K562 (cell line): ENCODE data around the gene LMCD1. TPM values are rescaled to one million over a fixed set of nuclear protein-coding genes. Genes with fewer than 3 reads are reported as not detected.

Experiments
- ATAC-seq: fragments of 200-7000 bp; cut with Tn5 transposase; 3 replicates; pipeline ENCODE4 v1.9.1; 2020; ENCODE audit warnings: moderate library complexity
- BruUV-seq: library from RNA; stranded (reverse); fragments of 400-500 nt; replicated peaks from 2 replicates; lab custom pipeline; 2021; lab: Mats Ljungman, UMichigan
- CTCF ChIA-PET: fragments of 300-600 bp; formaldehyde crosslinking; extraction: SDS; loops from one replicate; lab custom pipeline; 2021; ENCODE audit warnings: low intra/inter-chr PET ratio; lab: Yijun Ruan, JAX
- POLR2A ChIA-PET: fragments of 300-600, 350-650 bp; sonication (Branson Sonifier 250); formaldehyde crosslinking; extraction: SDS; loops from one replicate; lab custom pipeline; 2021; ENCODE audit warnings: antibody characterized with exemption, inconsistent platforms; lab: Yijun Ruan, JAX
- DNase-seq, 4 experiments: peaks; one replicate each; pipeline versions ENCODE4 v3.0.0 to v3.0.0-alpha.2; 2011 to 2018; ENCODE audit warnings: low spot score in 3 of 4, mixed read lengths in 3 of 4; ENCODE audit errors: extremely low read depth in 1 of 4
- FAIRE-seq: peaks from 2 replicates; lab custom pipeline; 2011; peaks lifted over from hg19 to GRCh38; lab: Jason Lieb, UNC
- H2AFZ ChIP-seq: 2 replicates; pipeline ENCODE4 v1.6.0; 2011; ENCODE audit warnings: low read depth, low read length, control low read depth, inconsistent platforms
- H3K27ac ChIP-seq: fragments of 200-600 bp; 3 replicates; pipeline ENCODE4 v1.8.0; 2011; ENCODE audit warnings: low read depth, mild to moderate bottlenecking, control low read depth, inconsistent platforms, low read length, moderate library complexity, mixed read lengths; ENCODE audit errors: extremely low read depth
- H3K27me3 ChIP-seq, 2 experiments: fragments of 300-600 bp in 1 of 2; 2 replicates in 1 of 2; 3 replicates in 1 of 2; pipeline versions ENCODE4 v1.6.0 to v1.8.0; 2011; ENCODE audit warnings: inconsistent platforms in 2 of 2, low read length in 2 of 2, mild to moderate bottlenecking in 1 of 2, mixed read lengths in 1 of 2, moderate library complexity in 1 of 2; ENCODE audit not compliant: control insufficient read depth in 2 of 2, insufficient read depth in 2 of 2
- H3K36me3 ChIP-seq: fragments of 300-600 bp; 3 replicates; pipeline ENCODE4 v1.8.0; 2011; ENCODE audit warnings: mild to moderate bottlenecking, low read length, inconsistent platforms; ENCODE audit not compliant: control insufficient read depth, insufficient read depth
- H3K4me1 ChIP-seq, 2 experiments: fragments of 200-600 bp in 1 of 2; replicated peaks in 1 of 2; 2 replicates in 1 of 2; 3 replicates in 1 of 2; pipeline versions ENCODE4 v1.5.1 to v1.8.0; 2011; ENCODE audit warnings: inconsistent platforms in 2 of 2, low read length in 2 of 2, mild to moderate bottlenecking in 1 of 2, mixed read lengths in 1 of 2, moderate library complexity in 1 of 2; ENCODE audit not compliant: control insufficient read depth in 2 of 2, insufficient read depth in 2 of 2
- H3K4me2 ChIP-seq: 2 replicates; pipeline ENCODE4 v1.6.1; 2011; ENCODE audit warnings: low read length, control low read depth, inconsistent platforms, mixed read lengths; ENCODE audit not compliant: insufficient read depth
- H3K4me3 ChIP-seq: fragments of 200-600 bp; sonication (generic), shearing (Covaris generic); 2 replicates; pipeline ENCODE4 v1.5.1; 2016; ENCODE audit warnings: control low read depth, inconsistent platforms
- H3K79me2 ChIP-seq: fragments of 200-600 bp; 3 replicates; pipeline ENCODE4 v1.8.0; 2011; ENCODE audit warnings: low read length, inconsistent platforms; ENCODE audit not compliant: control insufficient read depth, insufficient read depth
- H3K9ac ChIP-seq, 2 experiments: 2 replicates each; pipeline versions ENCODE4 v1.6.0 to v1.6.1; 2011; ENCODE audit warnings: low read depth in 2 of 2, low read length in 2 of 2, control low read depth in 1 of 2, inconsistent platforms in 1 of 2, mild to moderate bottlenecking in 1 of 2, mixed read lengths in 1 of 2; ENCODE audit not compliant: insufficient read depth in 1 of 2
- H3K9me1 ChIP-seq: one replicate; pipeline ENCODE4 v1.6.0; 2011; ENCODE audit warnings: inconsistent platforms, mild to moderate bottlenecking, low read length, moderate library complexity; ENCODE audit not compliant: control insufficient read depth, insufficient read depth
- H3K9me3 ChIP-seq: replicated peaks from 2 replicates; pipeline ENCODE4 v1.5.1; 2011; ENCODE audit warnings: low read depth, low read length, inconsistent platforms; ENCODE audit not compliant: control insufficient read depth, insufficient read depth
- H4K20me1 ChIP-seq: replicated peaks from 2 replicates; pipeline ENCODE4 v1.6.1; 2011; ENCODE audit warnings: low read length, inconsistent platforms, mixed read lengths; ENCODE audit not compliant: control insufficient read depth, insufficient read depth
- GTF2F1 ChIP-seq: IDR thresholded peaks from 2 replicates; pipeline ENCODE4 v1.6.1; 2011; ENCODE audit warnings: low read depth, low read length, improper control_type of control experiment
- PHF21A ChIP-seq: fragments of 450-650 bp; IDR thresholded peaks from 2 replicates; pipeline ENCODE4 v1.6.1; 2017; ENCODE audit warnings: low read depth, borderline replicate concordance
- PHF8 ChIP-seq: fragments of 200-600 bp; sonication (generic); IDR thresholded peaks from 2 replicates; pipeline ENCODE4 v1.6.1; 2012; ENCODE audit warnings: mixed run types, mild to moderate bottlenecking, inconsistent platforms, low read length, moderate library complexity, borderline replicate concordance
- RBM22 ChIP-seq: fragments of 200-400 bp; formaldehyde crosslinking; IDR thresholded peaks from 2 replicates; pipeline ENCODE4 v1.6.1; 2018; ENCODE audit warnings: low read length, low read depth; ENCODE audit not compliant: poor library complexity, severe bottlenecking
- U2AF2 ChIP-seq: fragments of 200-400 bp; formaldehyde crosslinking; optimal IDR thresholded peaks from 2 replicates; pipeline ENCODE3; 2017; ENCODE audit warnings: low read depth, mild to moderate bottlenecking, low read length
- ZNF668 ChIP-seq: fragments of 250-450 bp; sonication (Bioruptor Pico); IDR thresholded peaks from 2 replicates; pipeline ENCODE4 v1.8.0; 2022; ENCODE audit warnings: mild to moderate bottlenecking, inconsistent platforms
- WGBS: fragments of 100-300 bp; shearing (Covaris generic); methylation state at CpG from one replicate; pipeline ENCODE4 v1.1.6; 2016; ENCODE audit warnings: low coverage, mixed read lengths; ENCODE audit not compliant: insufficient coverage; ENCODE audit errors: missing lambda C conversion rate; 5-methylcytosine and 5-hydroxymethylcytosine counted together
- in situ Hi-C: fragments of 300-500 bp; cut with MboI; formaldehyde crosslinking; loops from 4 replicates; pipeline ENCODE4 v1.15.0; 2018; ENCODE audit warnings: inconsistent platforms, mixed read lengths
- intact Hi-C: fragments of 100-400 bp; cut with micrococcal nuclease; formaldehyde crosslinking; loops from 2 replicates; pipeline ENCODE4 v1.14.2; 2022
- polyA plus RNA-seq, 8 experiments: library from polyadenylated mRNA; depleted of rRNA in 4 of 8; stranded (reverse) in 5 of 8; unstranded in 3 of 8; fragments of >200 nt; fragmentation: Nextera tagmentation in 2 of 8; fragmentation: Illumina TruSeq in 1 of 8; extraction: Ambion mirVana in 2 of 8; extraction: Trizol in 1 of 8; gene quantifications; 2 replicates each; pipeline versions ENCODE4 v1.2.1 to v1.2.3, GENCODE V29; 2011 to 2014; ENCODE audit warnings: inconsistent platforms in 1 of 8, missing spikeins in 1 of 8
- total RNA-seq, 7 experiments: library from RNA; depleted of rRNA in 6 of 7; stranded (reverse); fragments of >200 nt in 6 of 7; fragmentation: Illumina TruSeq in 2 of 7; extraction: Trizol in 2 of 7; gene quantifications; 2 replicates each; pipeline versions ENCODE4 v1.2.1 to v1.2.3, GENCODE V29; 2011 to 2021; ENCODE audit warnings: low replicate concordance in 1 of 7
- TF ChIP-seq, protein P1 (sequence below): fragments of 250-450 bp; sonication (Bioruptor Pico); IDR thresholded peaks from 2 replicates; pipeline ENCODE4 v1.8.0; 2022; ENCODE audit warnings: moderate library complexity, mild to moderate bottlenecking, inconsistent platforms

LMCD1 gene
- total and polyA plus RNA-seq, 9 of the 15 experiments (the other 6 are each of a cell fraction or from before 2014, with no cell fraction given), result 0.60 TPM; not detected in 8

- in situ Hi-C loops, result no loop called here
- Histone ChIP-seq H3K79me2 (no peaks in the 10 kb centered on the region), H3K9me3 (no peaks in the 10 kb centered on the region), H3K27me3 (0 out of 5 replicates have a peak, but pooled peaks cover 0 to 5% of the 10 kb centered on the region in 2 experiments), H3K9me1 (no peaks in the 10 kb centered on the region), H3K9ac (no peak overlapping the region), H3K4me3 (no peak overlapping the region), H2AFZ (no peak overlapping the region), H3K36me3 (no peaks in the 10 kb centered on the region), H3K27ac (no peak overlapping the region), H3K4me1 (peaks cover 0 to 7% of the 10 kb centered on the region in 2 experiments; a peak in 2 of 5 replicates), H4K20me1 (no peaks in the 10 kb centered on the region), H3K4me2 (no peak overlapping the region)
- intact Hi-C loops, result no loop called here
- TF ChIP-seq ZNF668 (CRISPR knock-in tag), result no peak
- no peak for TF ChIP-seq RBM22
- 2% methylated on average over 3 of the region's 3 CpGs for WGBS
- ChIA-PET CTCF (no interaction called here), POLR2A (interaction anchor here (2.2 kb wide), 1 partner anchor 14 kb away, joined by 5 read pairs; no protein-coding TSS in a partner anchor)
- no peak for ATAC-seq
- FAIRE-seq, result no peak
- BruUV-seq, result no TSS peak
- no peak for DNase-seq
These were observed 4.0 kb downstream of the LMCD1 start for GRCh38 chr3:8505621-8506020.

- Histone ChIP-seq H3K9me1 (no peaks in the 10 kb centered on the region), H3K4me2 (no peak overlapping the region)
- TF ChIP-seq PHF21A, result no peak
- no peak for TF ChIP-seq U2AF2
- TF ChIP-seq, protein P1, sequence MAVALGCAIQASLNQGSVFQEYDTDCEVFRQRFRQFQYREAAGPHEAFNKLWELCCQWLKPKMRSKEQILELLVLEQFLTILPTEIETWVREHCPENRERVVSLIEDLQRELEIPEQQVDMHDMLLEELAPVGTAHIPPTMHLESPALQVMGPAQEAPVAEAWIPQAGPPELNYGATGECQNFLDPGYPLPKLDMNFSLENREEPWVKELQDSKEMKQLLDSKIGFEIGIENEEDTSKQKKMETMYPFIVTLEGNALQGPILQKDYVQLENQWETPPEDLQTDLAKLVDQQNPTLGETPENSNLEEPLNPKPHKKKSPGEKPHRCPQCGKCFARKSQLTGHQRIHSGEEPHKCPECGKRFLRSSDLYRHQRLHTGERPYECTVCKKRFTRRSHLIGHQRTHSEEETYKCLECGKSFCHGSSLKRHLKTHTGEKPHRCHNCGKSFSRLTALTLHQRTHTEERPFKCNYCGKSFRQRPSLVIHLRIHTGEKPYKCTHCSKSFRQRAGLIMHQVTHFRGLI (CRISPR knock-in tag), result no peak
- no peak for TF ChIP-seq GTF2F1
- TF ChIP-seq PHF8, result no peak
- TF ChIP-seq, all 486 proteins: peak for 0
- POLR2A ChIA-PET, result no interaction called here
- no peaks in the 10 kb centered on the region for H3K9me3 ChIP-seq
- H3K27ac ChIP-seq, result no peak overlapping the region
- H4K20me1 ChIP-seq, result no peaks in the 10 kb centered on the region
- in situ Hi-C loops (no loop called here), intact Hi-C loops (no loop called here)
- FAIRE-seq, result no peak
- H3K9ac ChIP-seq, result no peak overlapping the region
- no peaks in the 10 kb centered on the region for H3K79me2 ChIP-seq
- no peak for ATAC-seq
- no peak overlapping the region for H2AFZ ChIP-seq
- H3K36me3 ChIP-seq, result no peaks in the 10 kb centered on the region
- H3K27me3 ChIP-seq, result 0 out of 5 replicates have a peak, but pooled peaks cover 0 to under 1% of the 10 kb centered on the region in 2 experiments
- no peak for DNase-seq
- CTCF ChIA-PET, result no interaction called here
- BruUV-seq, result no TSS peak
- H3K4me1 ChIP-seq, result peaks cover 0 to 3% of the 10 kb centered on the region in 2 experiments; a peak in 2 of 5 replicates
- WGBS, result 0% methylated on average over 6 of the region's 6 CpGs
- H3K4me3 ChIP-seq, result no peak overlapping the region
These were observed 5.0 kb downstream of the LMCD1 start for GRCh38 chr3:8506571-8507061.
